ENCODE data around the gene VDR.

Gene VDR

GRCh38 chr12:47891356-47891755 lies 13.4 kb downstream of the VDR start:
- DNase-seq: no peak

- no peak for DNase-seq
Measured at GRCh38 chr12:47889040-47889439, 15.8 kb downstream of the VDR start.

GRCh38 chr12:47888153-47888819 lies 16.5 kb downstream of the VDR start:
- DNase-seq: no peak

- no peak for DNase-seq
Measured at GRCh38 chr12:47887529-47887928, 17.3 kb downstream of the VDR start.

- no peak for DNase-seq
Measured at GRCh38 chr12:47886510-47887240, 18.1 kb downstream of the VDR start.

- no peak for DNase-seq
Measured at GRCh38 chr12:47885566-47885965, 19.2 kb downstream of the VDR start.

- peak; percentile 88 to 90 for DNase-seq
Measured at GRCh38 chr12:47885012-47885501, 19.7 kb downstream of the VDR start.

- no peak for DNase-seq
Measured at GRCh38 chr12:47884501-47884900, 20.3 kb downstream of the VDR start.

GRCh38 chr12:47883663-47884195 lies 21.1 kb downstream of the VDR start:
- no peak for DNase-seq

GRCh38 chr12:47882781-47883546 lies 21.8 kb downstream of the VDR start:
- peak; percentile 46 to 64 for DNase-seq

GRCh38 chr12:47881826-47882427 lies 22.9 kb downstream of the VDR start:
- DNase-seq: no peak

DNA sequence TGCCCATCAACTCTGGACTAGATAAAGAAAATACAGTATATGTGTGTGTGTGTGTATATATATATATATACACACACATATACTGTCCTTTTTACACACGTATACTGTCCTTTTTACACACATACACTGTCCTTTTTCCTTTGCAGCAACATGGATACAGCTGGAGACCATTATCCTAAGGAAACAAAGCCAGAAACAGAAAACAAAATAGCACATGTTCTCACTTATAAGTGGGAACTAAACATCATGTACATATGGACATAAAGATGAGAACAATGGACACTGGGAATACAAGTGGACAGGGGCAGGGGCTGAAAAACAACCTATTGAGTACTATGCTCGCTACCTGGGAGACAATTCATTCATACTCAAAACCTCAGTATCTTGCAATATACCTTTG lies 23.7 kb downstream of the VDR start:
- DNase-seq: no peak

DNA sequence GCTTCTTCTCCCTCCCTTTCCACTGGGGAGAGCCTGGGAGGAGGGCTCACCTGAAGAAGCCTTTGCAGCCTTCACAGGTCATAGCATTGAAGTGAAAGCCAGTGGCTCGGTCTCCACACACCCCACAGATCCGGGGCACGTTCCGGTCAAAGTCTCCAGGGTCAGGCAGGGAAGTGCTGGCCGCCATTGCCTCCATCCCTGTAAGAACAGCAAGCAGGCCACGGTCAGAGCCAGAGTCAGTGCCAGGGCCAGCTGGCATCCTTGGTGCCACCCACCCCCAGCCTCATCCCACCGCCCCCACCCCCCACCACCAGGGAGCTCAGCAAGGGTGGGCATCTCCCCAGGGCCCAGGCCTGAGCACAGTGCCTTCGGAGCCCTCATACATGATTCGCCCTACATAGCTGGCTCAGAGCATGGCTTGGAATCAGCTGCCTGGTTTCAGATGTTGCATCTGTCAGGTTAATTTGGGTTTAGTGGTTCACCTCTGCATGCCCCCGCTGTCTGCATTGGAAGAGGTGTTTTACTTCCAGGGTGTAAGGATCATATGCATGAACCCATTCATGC lies 25.8 kb downstream of the VDR start:
- DNase-seq: no peak

GRCh38 chr12:47878293-47878917 lies 26.4 kb downstream of the VDR start:
- no peak for DNase-seq

- no peak for DNase-seq
Measured at GRCh38 chr12:47877081-47877480, 27.7 kb downstream of the VDR start.

DNA sequence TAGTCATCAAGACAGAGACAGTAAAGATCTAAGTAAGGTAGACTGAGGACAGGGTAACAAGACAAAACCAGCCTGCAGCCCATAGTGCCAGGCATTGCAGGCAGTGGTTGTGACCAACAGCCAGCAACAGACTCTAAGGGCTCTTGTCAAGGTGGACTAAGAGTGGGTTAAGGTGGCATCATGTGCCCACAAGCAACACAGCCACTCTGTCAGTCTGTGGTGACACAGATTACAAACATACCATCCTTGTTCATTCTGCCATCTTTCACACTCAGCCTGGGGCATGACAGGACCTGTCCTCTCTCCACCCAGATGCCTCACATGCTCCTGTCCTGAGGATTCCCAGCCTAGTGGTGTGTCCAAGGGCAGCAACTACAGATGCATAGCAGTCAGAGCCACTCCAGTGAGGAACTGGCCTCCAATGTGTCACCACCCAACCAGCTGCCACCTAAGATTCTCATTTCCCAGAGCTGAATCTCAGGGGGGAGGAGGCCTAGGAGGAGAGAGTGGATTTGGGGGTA lies 28.3 kb downstream of the VDR start:
- DNase-seq: no peak

DNA sequence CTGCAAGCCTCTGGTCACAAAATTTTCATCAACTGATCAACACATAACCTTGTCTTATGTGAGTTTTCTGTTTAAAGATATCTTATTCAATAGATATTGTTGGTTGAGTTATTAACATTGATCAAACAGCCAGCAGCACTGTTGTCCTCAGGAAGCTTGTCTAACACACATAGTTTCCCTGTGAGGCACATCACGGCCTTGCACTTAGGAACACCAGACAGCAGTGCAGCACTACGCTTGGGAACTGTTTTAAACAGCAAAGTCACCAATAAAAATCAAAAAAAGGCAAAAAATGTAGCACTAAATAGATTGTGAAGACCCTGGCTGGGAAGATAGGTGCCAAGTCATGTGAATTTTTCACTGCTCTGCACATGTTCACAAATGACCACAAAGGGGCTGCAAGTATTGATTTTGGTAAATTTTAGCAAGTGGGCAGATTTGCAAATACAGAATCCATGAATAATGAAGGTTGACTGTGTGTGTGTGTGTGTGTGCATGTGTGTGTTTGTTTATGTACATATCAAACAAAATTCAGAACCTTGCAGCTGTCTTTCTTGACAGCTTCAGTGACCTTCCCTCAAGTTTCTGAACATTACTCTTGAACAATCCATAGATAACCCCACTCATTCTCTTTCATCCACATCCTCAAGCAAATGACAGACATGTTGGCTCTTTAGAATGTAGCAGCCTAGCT lies 28.9 kb downstream of the VDR start:
- no peak for DNase-seq

DNA sequence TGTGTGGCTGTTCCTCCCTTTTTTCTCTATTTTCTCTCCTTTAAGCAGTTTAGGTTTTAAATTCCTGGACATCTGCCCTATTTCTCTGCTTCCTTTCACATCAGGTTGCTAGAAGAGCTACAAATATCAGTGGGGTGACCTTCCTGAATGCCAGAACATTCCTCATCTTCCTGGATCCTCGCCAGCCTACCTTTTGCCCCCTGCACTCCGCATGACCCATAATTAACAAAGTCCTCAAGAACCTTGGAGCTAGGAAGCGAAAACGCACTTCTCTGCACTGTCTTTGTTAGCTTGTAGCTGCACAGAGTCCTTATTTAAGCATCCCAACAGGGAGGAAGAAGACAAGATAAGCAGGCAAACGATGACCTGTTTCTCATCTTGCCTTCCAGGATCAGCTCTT lies 30.5 kb downstream of the VDR start:
- DNase-seq: no peak

DNA sequence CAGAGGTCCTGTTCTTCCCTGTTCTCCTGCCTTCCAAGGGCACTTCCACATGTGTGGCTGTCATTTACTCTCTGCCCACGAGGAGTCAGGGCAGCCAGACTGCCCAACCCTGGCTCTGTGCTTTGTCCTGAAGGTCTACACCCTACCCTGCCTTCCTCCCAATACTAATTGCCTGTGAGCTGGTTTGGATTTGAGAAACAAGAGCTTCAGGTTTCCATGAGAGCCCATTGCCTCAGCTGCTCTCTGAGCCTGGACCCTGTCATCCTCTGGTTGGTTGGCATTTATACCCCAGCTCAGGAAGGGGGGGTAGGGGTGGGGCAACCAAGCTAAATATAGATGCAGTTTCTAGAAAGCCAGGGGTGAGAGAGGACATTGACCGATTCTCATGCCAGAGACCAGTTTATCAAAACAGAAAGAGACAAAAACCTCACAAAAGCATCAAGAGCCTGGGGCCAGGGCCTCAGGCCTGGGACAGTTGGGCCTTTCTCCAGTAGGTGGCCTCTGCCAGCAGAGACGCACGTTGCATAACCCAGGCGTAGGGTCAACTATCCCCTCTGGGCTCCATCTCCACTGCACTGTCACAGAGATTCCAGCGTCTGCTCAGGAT lies 34.5 kb downstream of the VDR start:
- no peak for DNase-seq

- DNase-seq: peak in 1 of 2 experiments; percentile 43
Measured at GRCh38 chr12:47868552-47869031, 36.2 kb downstream of the VDR start.

DNA sequence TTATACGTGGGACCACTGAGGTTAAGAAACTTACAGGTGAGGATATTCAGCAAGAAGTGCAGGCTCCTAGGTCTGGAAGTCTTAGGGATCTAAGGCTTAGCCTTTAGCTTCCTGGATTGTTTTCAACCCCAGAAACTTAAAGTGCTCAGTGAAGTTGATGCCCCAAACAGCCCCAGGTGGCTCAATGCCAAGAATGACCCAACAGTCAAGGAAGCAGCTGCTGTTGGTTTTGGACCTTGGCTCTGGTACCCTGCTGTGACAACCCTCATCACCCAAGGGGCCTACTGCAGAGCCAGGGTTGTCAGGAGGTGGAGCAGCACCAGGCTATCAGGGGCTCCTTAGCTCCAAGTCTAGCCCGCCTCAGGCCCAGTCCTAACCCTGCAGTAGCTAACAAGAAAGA lies 36.8 kb downstream of the VDR start:
- no peak for DNase-seq
